Lung (tissue), 12 donors: Measurements from ENCODE around the gene MAG. TPM values are rescaled to one million over a fixed set of nuclear protein-coding genes. Genes with fewer than 3 reads are reported as not detected.
A peak's percentile ranks its signal among the peaks of the same experiment; 100 is the strongest.

Source experiments
- ATAC-seq: fragments of 200-7000 bp; cut with Tn5 transposase; one replicate; pipeline ENCODE4 v1.9.1; 2020; ENCODE audit warnings: moderate number of reproducible peaks; ENCODE audit not compliant: insufficient read depth, low FRiP score
- DNase-seq, 3 donors: peaks; one replicate each; pipeline ENCODE4 v3.0.0-alpha.2; 2013 to 2017
- H3K27ac ChIP-seq, 2 donors: one replicate each; pipeline ENCODE4 v1.5.1; 2013; ENCODE audit warnings: mild to moderate bottlenecking in 2 of 2, moderate library complexity in 2 of 2, control low read depth in 1 of 2, inconsistent platforms in 1 of 2, low read depth in 1 of 2, low read length in 1 of 2
- H3K27me3 ChIP-seq, 3 donors: one replicate each; pipeline ENCODE4 v1.5.1; 2013; ENCODE audit warnings: low read length in 2 of 3; ENCODE audit not compliant: control insufficient read depth in 3 of 3, insufficient read depth in 3 of 3
- H3K36me3 ChIP-seq, 4 donors: one replicate each; pipeline ENCODE4 v1.5.1; 2013; ENCODE audit warnings: low read length in 4 of 4, mild to moderate bottlenecking in 1 of 4, moderate library complexity in 1 of 4; ENCODE audit not compliant: control insufficient read depth in 4 of 4, insufficient read depth in 4 of 4
- H3K4me1 ChIP-seq, 5 donors: one replicate each; pipeline ENCODE4 v1.5.1; 2013; ENCODE audit warnings: low read length in 5 of 5, mild to moderate bottlenecking in 2 of 5, moderate library complexity in 1 of 5; ENCODE audit not compliant: control insufficient read depth in 5 of 5, insufficient read depth in 5 of 5
- H3K4me3 ChIP-seq: one replicate; pipeline ENCODE4 v1.5.1; 2013; ENCODE audit warnings: mild to moderate bottlenecking, control low read depth, moderate library complexity
- H3K9ac ChIP-seq, 2 donors: one replicate each; pipeline ENCODE4 v1.5.1; 2013; ENCODE audit warnings: low read length in 2 of 2, control low read depth in 1 of 2; ENCODE audit not compliant: insufficient read depth in 1 of 2
- H3K9me3 ChIP-seq, 4 donors: one replicate each; pipeline ENCODE4 v1.5.1; 2013; ENCODE audit warnings: low read length in 3 of 4, mild to moderate bottlenecking in 1 of 4, moderate library complexity in 1 of 4; ENCODE audit not compliant: control insufficient read depth in 4 of 4, insufficient read depth in 3 of 4
- CTCF ChIP-seq: IDR thresholded peaks from 2 replicates; pipeline ENCODE4 v1.5.1; 2012; ENCODE audit warnings: mild to moderate bottlenecking; ENCODE audit errors: control extremely low read depth, extremely low read depth
- WGBS, 2 donors: extraction: QIAGEN DNeasy Blood & Tissue Kit; methylation state at CpG; one replicate each; pipeline ENCODE4 v1.1.7; 2013; 5-methylcytosine and 5-hydroxymethylcytosine counted together
- polyA plus RNA-seq, 2 donors: library from polyadenylated mRNA; stranded (reverse); fragments of 200-250 nt; gene quantifications; one replicate each; pipeline ENCODE4 v1.2.1, GENCODE V29; 2013
- total RNA-seq, 2 donors: library from RNA; depleted of rRNA in 1 of 2; stranded (reverse); fragments of >200 nt in 1 of 2; gene quantifications; one replicate each; pipeline ENCODE4 v1.2.1, GENCODE V29; 2014 to 2021
- donor health status: control.
- donor health status: control.
- donor health status: Bipolar disorder and iron deficiency.
- donor health status: healthy.
- donor health status: DM: yes; HTN: yes; CAD: no.

Gene MAG
- total and polyA plus RNA-seq, 4 donors, result 0.08 to 8.8 (median 1.9) TPM

- peak overlapping the region; percentile 65 for H3K4me3 ChIP-seq
- H3K36me3 ChIP-seq, result peaks cover 2 to 39% (median 23%) of the 10 kb centered on the region in 4 donors
- no peak overlapping the region for H3K9ac ChIP-seq
- H3K27me3 ChIP-seq, result no peaks in the 10 kb centered on the region
- H3K27ac ChIP-seq, result peak overlapping the region; percentile 93 to 97
- H3K4me1 ChIP-seq, result peaks cover 0 to 19% (median 8%) of the 10 kb centered on the region in 5 donors
- peak; percentile 35 for TF ChIP-seq CTCF
- DNase-seq (peak; percentile 77 to 92 (median 90)), ATAC-seq (peak; percentile 35)
- WGBS, 2 donors, result 4 to 8% methylated on average over 20 to 66 of the region's 66 CpGs
- no peaks in the 10 kb centered on the region for H3K9me3 ChIP-seq
Measured at GRCh38 chr19:35269438-35270117, 22.4 kb upstream of the MAG start.

- peaks cover 2 to 39% (median 23%) of the 10 kb centered on the region in 4 donors for H3K36me3 ChIP-seq
- WGBS, 2 donors, result 90 to 92% methylated on average over 16 of the region's 16 CpGs
- H3K9me3 ChIP-seq, result no peaks in the 10 kb centered on the region
- no peak for DNase-seq
- H3K9ac ChIP-seq, result no peak overlapping the region
- no peak overlapping the region for H3K4me3 ChIP-seq
- TF ChIP-seq CTCF, result no peak
- no peak for ATAC-seq
- no peak overlapping the region for H3K27ac ChIP-seq
- H3K27me3 ChIP-seq, result no peaks in the 10 kb centered on the region
- H3K4me1 ChIP-seq, result peaks cover 0 to 18% (median 7%) of the 10 kb centered on the region in 5 donors
Measured at GRCh38 chr19:35270381-35270811, 21.6 kb upstream of the MAG start.

DNA sequence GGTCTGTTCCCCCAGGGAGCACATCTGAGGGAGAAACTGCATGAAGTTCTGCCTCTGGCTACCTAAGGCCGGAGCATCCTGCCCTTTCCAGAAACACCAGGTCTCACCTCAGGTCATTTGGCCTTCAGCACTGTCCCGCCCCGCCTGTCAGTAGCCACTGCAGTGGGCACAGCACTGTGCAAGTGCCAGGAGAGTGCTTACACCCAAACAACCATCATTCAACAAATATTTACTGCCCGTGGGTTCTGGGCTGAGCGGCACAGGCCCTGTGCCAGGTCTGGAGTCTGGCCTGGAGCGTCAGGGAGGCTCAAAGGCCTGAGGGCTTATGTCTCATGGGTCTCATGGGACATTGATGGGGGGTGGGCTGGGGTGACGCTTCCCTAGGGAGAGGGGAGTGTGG, 20.4 kb upstream of the MAG start:
- no peak overlapping the region for H3K4me3 ChIP-seq
- peak overlapping the region in 1 of 2 donors; percentile 13 for H3K9ac ChIP-seq
- ATAC-seq (no peak), DNase-seq (no peak)
- peaks cover 3 to 40% (median 30%) of the 10 kb centered on the region in 4 donors for H3K36me3 ChIP-seq
- 90 to 96% methylated on average over 7 of the region's 7 CpGs for WGBS, 2 donors
- H3K27me3 ChIP-seq, result no peaks in the 10 kb centered on the region
- TF ChIP-seq CTCF, result no peak
- H3K27ac ChIP-seq, result no peak overlapping the region
- H3K9me3 ChIP-seq, result no peaks in the 10 kb centered on the region
- H3K4me1 ChIP-seq, result peaks cover 0 to 13% (median 2%) of the 10 kb centered on the region in 5 donors
